ENCODE measurements around the gene MT3. TPM values are rescaled to one million over a fixed set of nuclear protein-coding genes. Genes with fewer than 3 reads are reported as not detected.

The MT3 gene
- total and polyA plus RNA-seq, 9 of the 15 experiments (the other 6 are each of a cell fraction or from before 2014, with no cell fraction given) = not detected

DNA sequence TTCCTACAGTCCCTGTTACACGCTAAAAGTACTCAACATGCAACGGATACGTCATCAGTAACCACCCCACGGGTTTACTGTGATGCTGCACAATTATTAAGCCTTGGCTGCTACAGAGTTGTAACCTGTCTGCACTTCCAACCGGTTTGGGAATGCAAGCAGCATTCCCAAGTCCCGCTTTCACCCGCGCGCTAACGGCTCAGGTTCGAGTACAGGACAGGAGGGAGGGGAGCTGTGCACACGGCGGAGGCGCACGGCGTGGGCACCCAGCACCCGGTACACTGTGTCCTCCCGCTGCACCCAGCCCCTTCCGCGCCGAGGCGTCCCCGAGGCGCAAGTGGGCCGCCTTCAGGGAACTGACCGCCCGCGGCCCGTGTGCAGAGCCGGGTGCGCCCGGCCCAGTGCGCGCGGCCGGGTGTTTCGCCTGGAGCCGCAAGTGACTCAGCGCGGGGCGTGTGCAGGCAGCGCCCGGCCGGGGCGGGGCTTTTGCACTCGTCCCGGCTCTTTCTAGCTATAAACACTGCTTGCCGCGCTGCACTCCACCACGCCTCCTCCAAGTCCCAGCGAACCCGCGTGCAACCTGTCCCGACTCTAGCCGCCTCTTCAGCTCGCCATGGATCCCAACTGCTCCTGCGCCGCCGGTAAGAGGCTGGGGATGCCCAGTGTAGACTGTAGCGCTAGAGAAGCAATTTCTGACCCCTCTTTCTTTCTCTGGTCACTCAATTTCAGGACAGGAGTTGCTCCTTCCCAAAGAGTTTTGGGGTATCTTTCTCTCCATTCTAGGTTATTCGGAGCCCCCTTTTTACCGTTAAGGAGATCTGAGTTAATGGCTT is 18.9 kb downstream of the MT3 start, which contains the start of gene MT2A (continued):
- TF ChIP-seq, protein P1, sequence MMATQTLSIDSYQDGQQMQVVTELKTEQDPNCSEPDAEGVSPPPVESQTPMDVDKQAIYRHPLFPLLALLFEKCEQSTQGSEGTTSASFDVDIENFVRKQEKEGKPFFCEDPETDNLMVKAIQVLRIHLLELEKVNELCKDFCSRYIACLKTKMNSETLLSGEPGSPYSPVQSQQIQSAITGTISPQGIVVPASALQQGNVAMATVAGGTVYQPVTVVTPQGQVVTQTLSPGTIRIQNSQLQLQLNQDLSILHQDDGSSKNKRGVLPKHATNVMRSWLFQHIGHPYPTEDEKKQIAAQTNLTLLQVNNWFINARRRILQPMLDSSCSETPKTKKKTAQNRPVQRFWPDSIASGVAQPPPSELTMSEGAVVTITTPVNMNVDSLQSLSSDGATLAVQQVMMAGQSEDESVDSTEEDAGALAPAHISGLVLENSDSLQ (IDR thresholded peaks at IDR 0.05) = no peak
- TF ChIP-seq, protein P2, sequence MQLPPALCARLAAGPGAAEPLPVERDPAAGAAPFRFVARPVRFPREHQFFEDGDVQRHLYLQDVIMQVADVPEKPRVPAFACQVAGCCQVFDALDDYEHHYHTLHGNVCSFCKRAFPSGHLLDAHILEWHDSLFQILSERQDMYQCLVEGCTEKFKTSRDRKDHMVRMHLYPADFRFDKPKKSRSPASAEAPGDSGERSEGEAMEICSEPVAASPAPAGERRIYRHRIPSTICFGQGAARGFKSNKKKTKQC (CRISPR knock-in tag; IDR thresholded peaks at IDR 0.05) = no peak
- TF ChIP-seq, protein P3, sequence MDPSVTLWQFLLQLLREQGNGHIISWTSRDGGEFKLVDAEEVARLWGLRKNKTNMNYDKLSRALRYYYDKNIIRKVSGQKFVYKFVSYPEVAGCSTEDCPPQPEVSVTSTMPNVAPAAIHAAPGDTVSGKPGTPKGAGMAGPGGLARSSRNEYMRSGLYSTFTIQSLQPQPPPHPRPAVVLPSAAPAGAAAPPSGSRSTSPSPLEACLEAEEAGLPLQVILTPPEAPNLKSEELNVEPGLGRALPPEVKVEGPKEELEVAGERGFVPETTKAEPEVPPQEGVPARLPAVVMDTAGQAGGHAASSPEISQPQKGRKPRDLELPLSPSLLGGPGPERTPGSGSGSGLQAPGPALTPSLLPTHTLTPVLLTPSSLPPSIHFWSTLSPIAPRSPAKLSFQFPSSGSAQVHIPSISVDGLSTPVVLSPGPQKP (CRISPR knock-in tag; IDR thresholded peaks at IDR 0.05) = no peak
- no peak for TF ChIP-seq ZC3H4 (CRISPR knock-in tag; IDR thresholded peaks at IDR 0.05; ENCODE audit: borderline replicate concordance)
- peak; percentile 89 for TF ChIP-seq RB1 (IDR thresholded peaks at IDR 0.05; ENCODE audit: low read depth)
- TF ChIP-seq MAFK (IDR thresholded peaks at IDR 0.05; ENCODE audit: low read length) = peak; percentile 18; the same call in 1 of the 2 replicates
- TF ChIP-seq ZNF174 (CRISPR knock-in tag; IDR thresholded peaks at IDR 0.05) = no peak
- no peak for TF ChIP-seq NFYB (IDR thresholded peaks at IDR 0.05; ENCODE audit: extremely low read depth, insufficient read length)
- 0 out of 2 replicates have a peak, but pooled peaks have one; percentile 11 for TF ChIP-seq HDAC2 (IDR thresholded peaks at IDR 0.05)
- peak; percentile 84 for TF ChIP-seq RBFOX2 (IDR thresholded peaks at IDR 0.05; ENCODE audit: low read depth, low read length)
- TF ChIP-seq PML (IDR thresholded peaks at IDR 0.05; ENCODE audit: low read length) = 0 out of 2 replicates have a peak, but pooled peaks have one; percentile 22
- TF ChIP-seq, protein P4, sequence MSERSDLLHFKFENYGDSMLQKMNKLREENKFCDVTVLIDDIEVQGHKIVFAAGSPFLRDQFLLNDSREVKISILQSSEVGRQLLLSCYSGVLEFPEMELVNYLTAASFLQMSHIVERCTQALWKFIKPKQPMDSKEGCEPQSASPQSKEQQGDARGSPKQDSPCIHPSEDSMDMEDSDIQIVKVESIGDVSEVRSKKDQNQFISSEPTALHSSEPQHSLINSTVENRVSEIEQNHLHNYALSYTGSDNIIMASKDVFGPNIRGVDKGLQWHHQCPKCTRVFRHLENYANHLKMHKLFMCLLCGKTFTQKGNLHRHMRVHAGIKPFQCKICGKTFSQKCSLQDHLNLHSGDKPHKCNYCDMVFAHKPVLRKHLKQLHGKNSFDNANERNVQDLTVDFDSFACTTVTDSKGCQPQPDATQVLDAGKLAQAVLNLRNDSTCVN (CRISPR knock-in tag; IDR thresholded peaks at IDR 0.05) = no peak
- TF ChIP-seq, protein P5, sequence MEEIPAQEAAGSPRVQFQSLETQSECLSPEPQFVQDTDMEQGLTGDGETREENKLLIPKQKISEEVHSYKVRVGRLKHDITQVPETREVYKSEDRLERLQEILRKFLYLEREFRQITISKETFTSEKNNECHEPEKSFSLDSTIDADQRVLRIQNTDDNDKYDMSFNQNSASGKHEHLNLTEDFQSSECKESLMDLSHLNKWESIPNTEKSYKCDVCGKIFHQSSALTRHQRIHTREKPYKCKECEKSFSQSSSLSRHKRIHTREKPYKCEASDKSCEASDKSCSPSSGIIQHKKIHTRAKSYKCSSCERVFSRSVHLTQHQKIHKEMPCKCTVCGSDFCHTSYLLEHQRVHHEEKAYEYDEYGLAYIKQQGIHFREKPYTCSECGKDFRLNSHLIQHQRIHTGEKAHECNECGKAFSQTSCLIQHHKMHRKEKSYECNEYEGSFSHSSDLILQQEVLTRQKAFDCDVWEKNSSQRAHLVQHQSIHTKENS (CRISPR knock-in tag; IDR thresholded peaks at IDR 0.05) = no peak
- 0 out of 2 replicates have a peak, but pooled peaks have one; percentile 34 for TF ChIP-seq NFIC (IDR thresholded peaks at IDR 0.05)
- TF ChIP-seq, protein P6, sequence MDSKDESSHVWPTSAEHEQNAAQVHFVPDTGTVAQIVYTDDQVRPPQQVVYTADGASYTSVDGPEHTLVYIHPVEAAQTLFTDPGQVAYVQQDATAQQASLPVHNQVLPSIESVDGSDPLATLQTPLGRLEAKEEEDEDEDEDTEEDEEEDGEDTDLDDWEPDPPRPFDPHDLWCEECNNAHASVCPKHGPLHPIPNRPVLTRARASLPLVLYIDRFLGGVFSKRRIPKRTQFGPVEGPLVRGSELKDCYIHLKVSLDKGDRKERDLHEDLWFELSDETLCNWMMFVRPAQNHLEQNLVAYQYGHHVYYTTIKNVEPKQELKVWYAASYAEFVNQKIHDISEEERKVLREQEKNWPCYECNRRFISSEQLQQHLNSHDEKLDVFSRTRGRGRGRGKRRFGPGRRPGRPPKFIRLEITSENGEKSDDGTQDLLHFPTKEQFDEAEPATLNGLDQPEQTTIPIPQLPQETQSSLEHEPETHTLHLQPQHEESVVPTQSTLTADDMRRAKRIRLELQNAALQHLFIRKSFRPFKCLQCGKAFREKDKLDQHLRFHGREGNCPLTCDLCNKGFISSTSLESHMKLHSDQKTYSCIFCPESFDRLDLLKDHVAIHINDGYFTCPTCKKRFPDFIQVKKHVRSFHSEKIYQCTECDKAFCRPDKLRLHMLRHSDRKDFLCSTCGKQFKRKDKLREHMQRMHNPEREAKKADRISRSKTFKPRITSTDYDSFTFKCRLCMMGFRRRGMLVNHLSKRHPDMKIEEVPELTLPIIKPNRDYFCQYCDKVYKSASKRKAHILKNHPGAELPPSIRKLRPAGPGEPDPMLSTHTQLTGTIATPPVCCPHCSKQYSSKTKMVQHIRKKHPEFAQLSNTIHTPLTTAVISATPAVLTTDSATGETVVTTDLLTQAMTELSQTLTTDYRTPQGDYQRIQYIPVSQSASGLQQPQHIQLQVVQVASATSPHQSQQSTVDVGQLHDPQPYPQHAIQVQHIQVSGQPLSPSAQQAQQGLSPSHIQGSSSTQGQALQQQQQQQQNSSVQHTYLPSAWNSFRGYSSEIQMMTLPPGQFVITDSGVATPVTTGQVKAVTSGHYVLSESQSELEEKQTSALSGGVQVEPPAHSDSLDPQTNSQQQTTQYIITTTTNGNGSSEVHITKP (IDR thresholded peaks at IDR 0.05; ENCODE audit: partially characterized antibody) = no peak
- no peak for TF ChIP-seq ZNF766 (CRISPR knock-in tag; conservative IDR thresholded peaks at IDR 0.05)
- TF ChIP-seq ZNF165 (CRISPR knock-in tag; IDR thresholded peaks at IDR 0.05; ENCODE audit: borderline replicate concordance) = no peak
- peak; percentile 63 for TF ChIP-seq POLR2H (tag; IDR thresholded peaks at IDR 0.05; ENCODE audit: low read depth)
